Measurements from ENCODE around the gene DENND4A.

GRCh38 chr15:65618560-65619109, 173.5 kb downstream of the DENND4A start:
- no peak for TF ChIP-seq CTCF (IDR thresholded peaks at IDR 0.05 in 4 of 5, conservative IDR thresholded peaks at IDR 0.05 in 1 of 5)
- no peak for TF ChIP-seq POLR2A (IDR thresholded peaks at IDR 0.05)
